Activated CD8-positive, alpha-beta T cell treated with anti-CD3 and anti-CD28 coated beads, Interleukin-2, amount 10 ng/mL, durations not matched to agents 7 days and 5 days (primary cell): ENCODE results near the gene FHOD1. TPM values are rescaled to one million over a fixed set of nuclear protein-coding genes. Genes with fewer than 3 reads are reported as not detected.
A peak's percentile ranks its signal among the peaks of the same experiment; 100 is the strongest.

Experiments used
- ATAC-seq: fragments of 150-1000 bp; cut with Tn5 transposase; one replicate; pipeline ENCODE4 v1.10.0; 2021; ENCODE audit warnings: moderate library complexity
- CTCF ChIA-PET: fragments of 350-600 bp; sonication (Branson Sonifier 250); formaldehyde crosslinking; loops from one replicate; lab custom pipeline; 2021; ENCODE audit warnings: antibody characterized with exemption; lab: Charles Lee
- POLR2A ChIA-PET: fragments of 350-600 bp; sonication (Branson Sonifier 250); formaldehyde crosslinking; loops from one replicate; lab custom pipeline; 2021; ENCODE audit warnings: antibody characterized with exemption; lab: Charles Lee
- DNase-seq: peaks from one replicate; pipeline ENCODE4 v3.0.0-alpha.2; 2020
- H3K27ac Mint-ChIP-seq: one replicate; pipeline ENCODE4 v1.8.0; 2021; ENCODE audit warnings: mild to moderate bottlenecking, mixed read lengths
- H3K27me3 Mint-ChIP-seq: one replicate; pipeline ENCODE4 v1.8.0; 2021; ENCODE audit warnings: low read depth, mixed read lengths
- H3K36me3 Mint-ChIP-seq: one replicate; pipeline ENCODE4 v1.8.0; 2021; ENCODE audit warnings: low read depth, mixed read lengths
- H3K4me1 Mint-ChIP-seq: one replicate; pipeline ENCODE4 v1.8.0; 2021; ENCODE audit warnings: low read depth, mixed read lengths
- H3K4me3 Mint-ChIP-seq: one replicate; pipeline ENCODE4 v1.8.0; 2021; ENCODE audit warnings: mild to moderate bottlenecking, mixed read lengths
- H3K9me3 Mint-ChIP-seq: one replicate; pipeline ENCODE4 v1.8.0; 2022; ENCODE audit warnings: mixed read lengths; ENCODE audit not compliant: insufficient read depth
- total RNA-seq, 2 experiments: library from RNA; stranded (reverse); gene quantifications; one replicate each; pipeline ENCODE4 v1.2.3, GENCODE V29; 2021

The FHOD1 gene
- total RNA-seq, 2 experiments from 2014 or later, result 93.4 to 101 TPM

- no peaks in the 10 kb centered on the region for H3K36me3 Mint-ChIP-seq
- DNase-seq (no peak), ATAC-seq (no peak)
- H3K4me1 Mint-ChIP-seq, result peaks cover 20% of the 10 kb centered on the region
- peaks cover 13% of the 10 kb centered on the region for H3K27me3 Mint-ChIP-seq
- ChIA-PET POLR2A (no interaction called here), CTCF (interaction anchor here (2.4 to 5.8 kb wide), 4 partner anchors 12 to 169 kb away, joined by 10 to 41 read pairs (median 20); partner anchors contain the start of gene NOL3)
- H3K4me3 Mint-ChIP-seq, result no peak overlapping the region
- no peaks in the 10 kb centered on the region for H3K9me3 Mint-ChIP-seq
- H3K27ac Mint-ChIP-seq, result no peak overlapping the region
Measured at GRCh38 chr16:67187175-67187890, 59.9 kb downstream of the FHOD1 start.

GRCh38 chr16:67186550-67186950, 60.7 kb downstream of the FHOD1 start:
- CTCF ChIA-PET, result interaction anchor here (0.6 to 5.8 kb wide), 5 partner anchors 12 to 207 kb away, joined by 3 to 41 read pairs (median 12); partner anchors contain the start of gene NOL3
- H3K36me3 Mint-ChIP-seq, result no peaks in the 10 kb centered on the region
- H3K9me3 Mint-ChIP-seq, result no peaks in the 10 kb centered on the region
- no peak overlapping the region for H3K4me3 Mint-ChIP-seq
- peaks cover 16% of the 10 kb centered on the region for H3K4me1 Mint-ChIP-seq
- no peak for DNase-seq
- peaks cover 13% of the 10 kb centered on the region for H3K27me3 Mint-ChIP-seq
- no peak for ATAC-seq
- POLR2A ChIA-PET, result no interaction called here
- H3K27ac Mint-ChIP-seq, result no peak overlapping the region

DNA sequence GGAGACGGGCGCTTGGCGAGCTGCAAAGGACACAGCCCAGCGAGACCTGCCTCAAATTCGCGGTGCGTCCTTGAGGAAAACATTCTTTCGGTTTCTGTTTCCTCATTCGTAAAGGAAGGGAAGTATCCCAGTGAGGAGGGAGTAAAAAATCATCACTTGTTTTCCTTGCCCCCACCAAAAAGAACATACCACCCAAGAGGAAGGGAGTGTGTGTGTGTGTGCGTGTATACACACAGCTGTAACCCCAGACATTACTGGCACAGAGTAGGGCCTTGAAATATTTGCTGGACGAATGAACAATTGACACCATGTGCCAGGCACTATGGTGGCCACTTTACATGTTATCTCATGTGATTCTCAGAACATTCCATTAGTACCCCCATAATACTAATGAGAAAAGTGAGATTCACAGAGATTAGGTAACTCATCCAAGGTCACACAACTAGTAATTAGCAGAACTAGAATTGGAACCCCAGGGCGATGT, 61.6 kb downstream of the FHOD1 start:
- Mint-ChIP-seq H3K36me3 (no peaks in the 10 kb centered on the region), H3K4me1 (peaks cover 14% of the 10 kb centered on the region), H3K27me3 (peaks cover 13% of the 10 kb centered on the region), H3K4me3 (no peak overlapping the region), H3K27ac (no peak overlapping the region), H3K9me3 (no peaks in the 10 kb centered on the region)
- ChIA-PET POLR2A (interaction anchor here (0.7 to 0.8 kb wide), 2 partner anchors 210 to 232 kb away, joined by 3 to 4 read pairs; no protein-coding TSS in a partner anchor), CTCF (interaction anchor here (0.8 to 5.8 kb wide), 20 partner anchors 11 to 290 kb away, joined by 3 to 42 read pairs (median 6); partner anchors contain the start of genes CES3, FBXL8, NOL3 and TMEM208)
- DNase-seq (no peak), ATAC-seq (no peak)

DNA sequence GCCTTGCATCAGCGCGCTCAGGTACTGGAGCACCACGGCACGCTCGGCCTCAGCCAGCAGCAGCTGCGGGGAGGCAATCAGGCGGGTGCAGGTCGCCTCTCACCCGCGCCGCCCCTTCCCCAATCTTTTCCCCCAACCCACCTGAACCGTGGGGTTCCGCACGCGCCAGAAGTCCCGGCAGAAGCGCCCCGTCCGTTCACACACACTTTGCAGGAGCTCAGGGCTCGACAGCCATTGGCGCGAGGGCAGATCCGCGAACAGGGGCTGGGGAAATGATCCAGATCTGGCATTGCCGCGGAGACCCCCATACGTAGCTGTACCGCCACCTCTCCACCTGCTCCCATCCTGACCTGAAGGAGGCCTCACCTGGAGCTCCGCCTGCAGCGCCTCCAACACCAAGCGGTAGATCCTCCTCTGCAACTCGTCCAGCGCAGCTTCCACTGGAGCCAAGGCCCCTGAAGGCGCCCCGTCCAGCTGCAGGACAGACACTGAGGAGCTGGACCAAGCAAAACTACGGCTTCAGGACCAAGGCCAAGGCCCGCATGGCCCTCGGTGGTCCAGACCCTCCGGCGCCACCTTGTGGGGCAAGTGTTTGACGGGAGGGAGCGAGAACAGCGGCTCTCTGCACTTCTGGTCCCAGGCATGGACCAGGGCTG, 62.2 kb downstream of the FHOD1 start:
- Mint-ChIP-seq H3K4me1 (peaks cover 14% of the 10 kb centered on the region), H3K9me3 (no peaks in the 10 kb centered on the region), H3K27ac (no peak overlapping the region), H3K27me3 (peaks cover 13% of the 10 kb centered on the region), H3K4me3 (no peak overlapping the region), H3K36me3 (no peaks in the 10 kb centered on the region)
- peak; percentile 91 for DNase-seq
- ChIA-PET CTCF (interaction anchor here (0.8 to 5.8 kb wide), 24 partner anchors 10 to 296 kb away, joined by 3 to 42 read pairs (median 6); partner anchors contain the start of genes CES3, FBXL8, NOL3 and TMEM208), POLR2A (interaction anchor here (0.6 to 1.0 kb wide), 4 partner anchors 25 to 231 kb away, joined by 3 to 4 read pairs (median 4); partner anchors contain the start of gene B3GNT9)
- peak; percentile 32 for ATAC-seq

DNA sequence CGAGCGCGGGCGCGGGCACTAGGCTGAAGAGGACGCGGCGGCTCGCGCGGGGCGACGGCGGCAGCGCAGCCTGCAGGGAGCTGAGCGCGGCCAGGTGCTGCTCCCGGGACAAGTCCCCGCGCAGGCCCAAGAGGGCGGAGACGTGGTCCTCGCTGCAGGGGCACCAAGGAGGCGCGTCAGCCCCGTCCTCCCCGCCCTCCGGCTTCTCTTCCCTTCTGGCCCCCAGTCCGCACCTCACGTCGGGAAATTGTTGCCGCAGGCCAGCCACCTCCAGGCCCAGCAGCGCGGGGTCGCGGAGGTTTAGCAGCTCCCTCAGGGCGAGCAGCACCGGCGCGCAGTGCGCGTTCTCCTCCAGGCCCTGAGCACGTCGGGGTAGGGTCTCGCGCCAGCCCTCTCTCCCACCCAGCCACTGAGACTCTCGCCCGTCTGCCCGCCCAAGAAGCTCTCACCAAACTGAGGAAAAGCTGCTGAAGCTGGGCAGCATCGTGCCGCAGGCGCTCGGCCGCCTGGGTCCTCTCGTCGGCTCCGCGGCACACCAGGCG, 62.8 kb downstream of the FHOD1 start:
- POLR2A ChIA-PET, result interaction anchor here (0.6 to 1.0 kb wide), 2 partner anchors 24 to 34 kb away, joined by 3 to 4 read pairs; partner anchors contain the start of gene B3GNT9
- CTCF ChIA-PET, result interaction anchor here (0.7 to 5.8 kb wide), 23 partner anchors 10 to 297 kb away, joined by 3 to 42 read pairs (median 6); partner anchors contain the start of genes CES3, FBXL8, TMEM208 and TRADD
- ATAC-seq (peak; percentile 10), DNase-seq (peak; percentile 54)
- Mint-ChIP-seq H3K27me3 (peaks cover 13% of the 10 kb centered on the region), H3K27ac (no peak overlapping the region), H3K4me1 (peaks cover 14% of the 10 kb centered on the region), H3K4me3 (no peak overlapping the region), H3K9me3 (no peaks in the 10 kb centered on the region), H3K36me3 (peaks cover 2% of the 10 kb centered on the region)

GRCh38 chr16:67183627-67184452, 63.4 kb downstream of the FHOD1 start, which contains the start of gene MATCAP1:
Gene MATCAP1 (minus strand): TSS chr16:67183963. CDS start chr16:67180610, 3,353 bp downstream.
- peak; percentile 97 for DNase-seq
- Mint-ChIP-seq H3K27me3 (peaks cover 13% of the 10 kb centered on the region), H3K36me3 (peaks cover 5% of the 10 kb centered on the region), H3K4me3 (no peak within 1 kb of the TSS), H3K4me1 (peaks cover 18% of the 10 kb centered on the region), H3K9me3 (no peaks in the 10 kb centered on the region), H3K27ac (no peak within 1 kb of the TSS)
- POLR2A ChIA-PET, result interaction anchor here (0.6 to 1.0 kb wide), 3 partner anchors 24 to 64 kb away, joined by 3 to 4 read pairs (median 3); partner anchors contain the start of genes B3GNT9 and FHOD1
- CTCF ChIA-PET, result interaction anchor here (0.7 to 5.8 kb wide), 17 partner anchors 9 to 298 kb away, joined by 3 to 42 read pairs (median 6); partner anchors contain the start of genes CES3, FBXL8, NOL3 and TRADD
- ATAC-seq, result peak; percentile 95

DNA sequence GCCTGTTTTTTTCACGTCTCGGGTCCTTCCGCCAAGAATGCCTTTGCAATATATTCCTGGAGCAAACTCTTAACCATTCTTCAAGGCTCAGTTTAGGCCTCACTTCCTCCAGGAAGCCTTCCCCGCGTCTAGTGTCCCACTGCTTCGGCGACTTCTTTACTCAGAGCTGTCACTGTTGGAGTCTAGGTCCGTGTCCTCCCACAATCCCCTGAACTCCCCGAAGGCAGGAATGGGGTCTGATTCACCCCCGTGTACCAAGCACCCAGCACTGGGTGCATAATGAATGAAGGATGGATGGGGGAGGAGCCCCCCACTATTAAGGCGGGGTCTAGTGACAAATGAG, 64.0 kb downstream of the FHOD1 start:
- no peak overlapping the region for H3K27ac Mint-ChIP-seq
- peaks cover 5% of the 10 kb centered on the region for H3K36me3 Mint-ChIP-seq
- POLR2A ChIA-PET, result interaction anchor here (1.0 kb wide), 1 partner anchor 64 kb away, joined by 3 read pairs; the partner anchor contains the start of gene FHOD1
- no peak overlapping the region for H3K4me3 Mint-ChIP-seq
- DNase-seq (no peak), ATAC-seq (no peak)
- CTCF ChIA-PET, result interaction anchor here (0.8 to 5.8 kb wide), 11 partner anchors 8 to 432 kb away, joined by 3 to 42 read pairs (median 4); partner anchors contain the start of genes DYNC1LI2 and NOL3
- H3K27me3 Mint-ChIP-seq, result peaks cover 13% of the 10 kb centered on the region
- H3K9me3 Mint-ChIP-seq, result no peaks in the 10 kb centered on the region
- H3K4me1 Mint-ChIP-seq, result peaks cover 23% of the 10 kb centered on the region

GRCh38 chr16:67182288-67182687, 65.0 kb downstream of the FHOD1 start:
- H3K9me3 Mint-ChIP-seq, result no peaks in the 10 kb centered on the region
- H3K36me3 Mint-ChIP-seq, result peaks cover 10% of the 10 kb centered on the region
- ChIA-PET CTCF (interaction anchor here (0.8 to 5.8 kb wide), 12 partner anchors 7 to 431 kb away, joined by 3 to 42 read pairs (median 4); partner anchors contain the start of genes DYNC1LI2 and NOL3), POLR2A (no interaction called here)
- peaks cover 18% of the 10 kb centered on the region for H3K27me3 Mint-ChIP-seq
- H3K27ac Mint-ChIP-seq, result no peak overlapping the region
- H3K4me1 Mint-ChIP-seq, result peaks cover 33% of the 10 kb centered on the region
- no peak overlapping the region for H3K4me3 Mint-ChIP-seq
- no peak for DNase-seq
- ATAC-seq, result no peak

DNA sequence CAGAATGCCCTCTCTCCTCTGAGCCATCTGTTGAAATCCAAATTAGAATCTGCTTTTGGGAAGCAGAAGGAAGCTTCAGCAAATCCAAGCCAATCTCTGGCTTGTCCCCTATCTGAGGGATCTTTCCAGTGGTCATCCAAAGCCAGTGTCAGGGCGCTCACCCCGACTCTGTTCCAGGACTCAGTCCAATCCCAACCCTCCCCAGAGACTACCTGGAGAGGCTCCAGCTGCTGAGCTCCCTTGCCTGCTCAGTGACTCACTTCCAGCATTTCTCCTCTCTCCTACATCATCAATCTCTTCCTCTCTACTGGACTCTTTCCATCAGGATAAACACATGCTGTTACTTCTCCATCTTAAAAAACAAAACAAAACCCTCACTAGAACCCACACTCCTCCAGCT, 65.9 kb downstream of the FHOD1 start:
- H3K27me3 Mint-ChIP-seq, result peaks cover 21% of the 10 kb centered on the region
- ATAC-seq, result no peak
- peaks cover 37% of the 10 kb centered on the region for H3K4me1 Mint-ChIP-seq
- peaks cover 15% of the 10 kb centered on the region for H3K36me3 Mint-ChIP-seq
- H3K4me3 Mint-ChIP-seq, result no peak overlapping the region
- DNase-seq, result no peak
- CTCF ChIA-PET, result interaction anchor here (0.9 kb wide), 2 partner anchors 12 to 164 kb away, joined by 3 read pairs; no protein-coding TSS in a partner anchor
- no peaks in the 10 kb centered on the region for H3K9me3 Mint-ChIP-seq
- no peak overlapping the region for H3K27ac Mint-ChIP-seq
- POLR2A ChIA-PET, result no interaction called here

DNA sequence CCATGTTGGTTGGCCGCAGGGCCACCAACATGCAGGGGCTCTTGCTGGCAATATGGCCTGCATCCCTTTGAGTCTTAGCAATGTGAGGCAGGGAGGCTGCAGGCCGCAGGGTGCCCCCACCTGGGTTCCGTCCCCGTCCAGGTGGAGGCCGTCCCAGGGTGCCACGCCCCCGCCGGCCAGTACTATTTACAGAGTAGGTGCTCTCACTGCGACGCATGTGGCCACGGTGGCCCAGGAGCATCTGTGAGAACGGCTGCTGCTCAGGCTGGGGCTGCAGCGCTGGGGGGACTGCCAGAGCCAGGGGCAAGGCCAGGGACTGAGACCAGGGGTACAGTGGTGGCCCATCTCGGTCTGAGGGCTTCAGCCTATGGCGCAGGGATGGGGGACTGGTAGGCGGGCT, 67.1 kb downstream of the FHOD1 start:
- ChIA-PET CTCF (interaction anchor here (1.0 to 1.5 kb wide), 4 partner anchors 11 to 162 kb away, joined by 5 to 11 read pairs (median 6); partner anchors contain the start of genes FBXL8 and TRADD), POLR2A (no interaction called here)
- Mint-ChIP-seq H3K27ac (no peak overlapping the region), H3K4me3 (no peak overlapping the region), H3K9me3 (no peaks in the 10 kb centered on the region), H3K27me3 (peaks cover 14% of the 10 kb centered on the region), H3K36me3 (peaks cover 20% of the 10 kb centered on the region), H3K4me1 (peaks cover 34% of the 10 kb centered on the region)
- DNase-seq (no peak), ATAC-seq (no peak)
